Tibial nerve (tissue), 4 donors: ENCODE results near the gene NUP210.

Experiments
- EP300 ChIP-seq, 2 donors: sonication (generic); formaldehyde crosslinking; IDR thresholded peaks; one replicate each; pipeline ENCODE4 v1.6.1; 2017; ENCODE audit warnings: antibody characterized with exemption in 2 of 2, mild to moderate bottlenecking in 1 of 2
- TF ChIP-seq, protein P1 (sequence below), 5 experiments: fragments of 200-600 bp in 3 of 5; fragments of 450-650 bp in 2 of 5; sonication (generic) in 3 of 5; IDR thresholded peaks; one replicate each; pipeline ENCODE4 v1.5.1; 2016 to 2019; ENCODE audit warnings: antibody characterized with exemption in 5 of 5, mild to moderate bottlenecking in 3 of 5, moderate library complexity in 2 of 5

- TF ChIP-seq EP300 (IDR thresholded peaks at IDR 0.05): no peak
- TF ChIP-seq, protein P1, sequence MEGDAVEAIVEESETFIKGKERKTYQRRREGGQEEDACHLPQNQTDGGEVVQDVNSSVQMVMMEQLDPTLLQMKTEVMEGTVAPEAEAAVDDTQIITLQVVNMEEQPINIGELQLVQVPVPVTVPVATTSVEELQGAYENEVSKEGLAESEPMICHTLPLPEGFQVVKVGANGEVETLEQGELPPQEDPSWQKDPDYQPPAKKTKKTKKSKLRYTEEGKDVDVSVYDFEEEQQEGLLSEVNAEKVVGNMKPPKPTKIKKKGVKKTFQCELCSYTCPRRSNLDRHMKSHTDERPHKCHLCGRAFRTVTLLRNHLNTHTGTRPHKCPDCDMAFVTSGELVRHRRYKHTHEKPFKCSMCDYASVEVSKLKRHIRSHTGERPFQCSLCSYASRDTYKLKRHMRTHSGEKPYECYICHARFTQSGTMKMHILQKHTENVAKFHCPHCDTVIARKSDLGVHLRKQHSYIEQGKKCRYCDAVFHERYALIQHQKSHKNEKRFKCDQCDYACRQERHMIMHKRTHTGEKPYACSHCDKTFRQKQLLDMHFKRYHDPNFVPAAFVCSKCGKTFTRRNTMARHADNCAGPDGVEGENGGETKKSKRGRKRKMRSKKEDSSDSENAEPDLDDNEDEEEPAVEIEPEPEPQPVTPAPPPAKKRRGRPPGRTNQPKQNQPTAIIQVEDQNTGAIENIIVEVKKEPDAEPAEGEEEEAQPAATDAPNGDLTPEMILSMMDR (IDR thresholded peaks at IDR 0.05): no peak
Observed at GRCh38 chr3:13273604-13274105, 146.5 kb downstream of the NUP210 start.
